Activated CD4-positive, alpha-beta T cell treated with anti-CD3 and anti-CD28 coated beads, Interleukin-2, amount 10 ng/mL, durations not matched to agents 7 days and 5 days (primary cell): ENCODE data around the gene PRDM15. TPM values are rescaled to one million over a fixed set of nuclear protein-coding genes. Genes with fewer than 3 reads are reported as not detected.
A peak's percentile ranks its signal among the peaks of the same experiment; 100 is the strongest.

Source experiments
- CTCF ChIA-PET: fragments of 350-600 bp; sonication (Branson Sonifier 250); formaldehyde crosslinking; loops from one replicate; lab custom pipeline; 2021; ENCODE audit warnings: antibody characterized with exemption; lab: Charles Lee
- POLR2A ChIA-PET: fragments of 350-600 bp; sonication (Branson Sonifier 250); formaldehyde crosslinking; loops from one replicate; lab custom pipeline; 2021; ENCODE audit warnings: antibody characterized with exemption; lab: Charles Lee
- DNase-seq: peaks from one replicate; pipeline ENCODE4 v3.0.0-alpha.2; 2020
- H3K27ac Mint-ChIP-seq: one replicate; pipeline ENCODE4 v1.8.0; 2021; ENCODE audit warnings: mild to moderate bottlenecking, moderate library complexity, mixed read lengths
- H3K27me3 Mint-ChIP-seq: one replicate; pipeline ENCODE4 v1.8.0; 2021; ENCODE audit warnings: mixed read lengths
- H3K36me3 Mint-ChIP-seq: one replicate; pipeline ENCODE4 v1.8.0; 2021; ENCODE audit warnings: low read depth, mixed read lengths
- H3K4me1 Mint-ChIP-seq: one replicate; pipeline ENCODE4 v1.8.0; 2021; ENCODE audit warnings: mixed read lengths
- H3K4me3 Mint-ChIP-seq: one replicate; pipeline ENCODE4 v1.8.0; 2021; ENCODE audit warnings: mild to moderate bottlenecking, moderate library complexity, mixed read lengths
- H3K9me3 Mint-ChIP-seq: one replicate; pipeline ENCODE4 v1.8.0; 2021; ENCODE audit warnings: mixed read lengths
- total RNA-seq, 2 experiments: library from RNA; stranded (reverse); gene quantifications; one replicate each; pipeline ENCODE4 v1.2.3, GENCODE V29; 2021

The PRDM15 gene
- total RNA-seq, 2 experiments from 2014 or later = 10.0 to 10.3 TPM

DNA sequence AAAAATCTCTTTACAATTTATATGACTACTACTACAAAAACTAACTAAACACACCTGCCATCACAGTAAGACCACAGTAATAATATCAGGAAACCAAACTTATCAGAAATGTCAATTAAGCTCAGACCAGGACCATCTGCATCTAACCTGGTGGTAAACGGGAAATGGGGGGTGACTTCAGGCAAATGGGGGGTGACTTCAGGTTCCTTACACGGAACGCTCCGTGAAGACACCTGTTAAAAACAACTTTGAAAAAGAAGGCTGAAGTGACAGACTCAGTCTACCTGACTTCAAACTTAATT is 15.8 kb downstream of the PRDM15 start:
- no peak overlapping the region for H3K4me3 Mint-ChIP-seq

DNA sequence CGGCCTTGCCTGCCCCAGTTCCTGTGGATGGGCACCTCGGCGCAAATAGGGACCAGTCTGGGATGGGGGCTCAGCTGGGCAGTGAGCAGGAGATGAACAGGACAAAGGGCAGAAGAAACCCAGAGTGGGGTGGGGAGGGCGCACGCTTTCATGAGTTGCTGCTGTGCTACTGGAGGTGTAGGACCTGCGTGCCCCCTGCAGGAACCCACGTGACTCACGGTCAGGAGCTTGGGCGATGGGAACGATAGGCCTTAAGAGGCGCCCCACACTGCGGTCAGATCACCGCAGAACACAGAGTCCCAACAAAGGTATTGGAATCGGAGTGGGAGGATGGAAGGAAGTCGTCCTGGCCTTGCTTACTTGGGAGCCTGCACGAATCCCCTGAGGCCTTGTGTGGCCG is 17.2 kb downstream of the PRDM15 start:
- no peak overlapping the region for H3K27ac Mint-ChIP-seq
- no peaks in the 10 kb centered on the region for H3K27me3 Mint-ChIP-seq
- H3K36me3 Mint-ChIP-seq = no peaks in the 10 kb centered on the region
- ChIA-PET CTCF (no interaction called here), POLR2A (no interaction called here)
- peaks cover 15% of the 10 kb centered on the region for H3K4me1 Mint-ChIP-seq
- no peak overlapping the region for H3K4me3 Mint-ChIP-seq
- H3K9me3 Mint-ChIP-seq = no peaks in the 10 kb centered on the region
- no peak for DNase-seq

More for the DNA sequence above, 15.8 kb downstream of the PRDM15 start:
- Mint-ChIP-seq H3K9me3 (no peaks in the 10 kb centered on the region), H3K27ac (peak overlapping the region; percentile 34), H3K27me3 (no peaks in the 10 kb centered on the region), H3K36me3 (no peaks in the 10 kb centered on the region), H3K4me1 (peaks cover 16% of the 10 kb centered on the region)
- no peak for DNase-seq
- POLR2A ChIA-PET = no interaction called here
- CTCF ChIA-PET = interaction anchor here (1.3 kb wide), 1 partner anchor 13 kb away, joined by 4 read pairs; no protein-coding TSS in a partner anchor

DNA sequence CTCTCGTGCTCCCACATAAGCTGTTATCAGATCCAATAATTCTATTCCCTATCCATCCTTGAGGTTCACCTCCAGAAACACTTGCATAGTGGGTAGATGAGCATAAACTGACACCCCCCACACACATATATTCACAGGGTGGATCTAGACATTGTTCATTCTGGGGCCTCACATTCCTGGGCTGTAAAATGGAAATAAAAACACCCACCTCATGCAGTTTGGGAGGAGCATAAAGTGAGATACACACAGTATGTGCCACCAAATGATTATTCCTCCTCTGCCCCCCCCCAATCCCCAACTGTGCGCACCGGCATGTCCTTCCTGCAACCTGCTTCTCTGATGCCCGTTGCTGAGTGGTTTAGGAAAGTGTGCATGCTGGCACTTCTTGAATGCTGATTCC is 17.9 kb downstream of the PRDM15 start:
- ChIA-PET POLR2A (no interaction called here), CTCF (no interaction called here)
- H3K36me3 Mint-ChIP-seq = peaks cover 4% of the 10 kb centered on the region
- no peak for DNase-seq
- H3K4me1 Mint-ChIP-seq = peaks cover 12% of the 10 kb centered on the region
- H3K27me3 Mint-ChIP-seq = no peaks in the 10 kb centered on the region
- no peaks in the 10 kb centered on the region for H3K9me3 Mint-ChIP-seq
- no peak overlapping the region for H3K4me3 Mint-ChIP-seq
- H3K27ac Mint-ChIP-seq = no peak overlapping the region

DNA sequence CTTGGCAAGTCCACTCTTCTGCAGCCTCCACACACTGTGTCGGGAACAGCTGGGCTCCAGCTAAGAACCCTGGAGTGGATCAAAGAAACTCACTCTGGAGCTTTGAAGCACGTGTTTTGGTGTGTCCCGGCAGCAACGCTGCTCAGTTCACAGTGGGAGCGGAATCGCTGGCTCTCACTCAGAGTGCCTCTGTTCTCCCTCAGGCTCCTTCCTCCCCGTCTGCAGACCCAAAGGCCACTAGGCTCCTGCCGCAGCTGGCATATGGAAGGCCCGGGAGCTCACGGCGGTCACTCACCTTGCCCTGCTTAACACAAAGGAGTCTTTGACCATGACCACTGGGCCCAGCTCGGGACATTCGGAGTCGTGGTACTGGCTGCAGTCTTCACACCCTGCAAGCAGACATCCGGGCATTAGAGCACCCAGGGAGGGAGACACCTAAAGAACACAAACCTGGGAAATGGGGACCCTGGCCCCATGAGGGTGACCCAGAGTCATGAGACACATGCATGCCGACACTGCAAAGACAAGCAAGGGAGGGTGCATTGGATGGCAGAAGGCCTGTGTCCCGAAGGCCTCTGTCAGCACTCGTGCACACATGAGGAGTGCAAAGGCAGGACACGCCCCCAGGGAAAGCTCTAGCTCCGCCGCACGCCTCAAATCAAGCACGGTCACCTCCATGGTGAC is 19.7 kb downstream of the PRDM15 start:
- Mint-ChIP-seq H3K36me3 (peaks cover 9% of the 10 kb centered on the region), H3K27ac (no peak overlapping the region), H3K27me3 (no peaks in the 10 kb centered on the region), H3K9me3 (no peaks in the 10 kb centered on the region), H3K4me3 (no peak overlapping the region), H3K4me1 (peaks cover 5% of the 10 kb centered on the region)
- no peak for DNase-seq
- CTCF ChIA-PET = no interaction called here
- POLR2A ChIA-PET = no interaction called here

DNA sequence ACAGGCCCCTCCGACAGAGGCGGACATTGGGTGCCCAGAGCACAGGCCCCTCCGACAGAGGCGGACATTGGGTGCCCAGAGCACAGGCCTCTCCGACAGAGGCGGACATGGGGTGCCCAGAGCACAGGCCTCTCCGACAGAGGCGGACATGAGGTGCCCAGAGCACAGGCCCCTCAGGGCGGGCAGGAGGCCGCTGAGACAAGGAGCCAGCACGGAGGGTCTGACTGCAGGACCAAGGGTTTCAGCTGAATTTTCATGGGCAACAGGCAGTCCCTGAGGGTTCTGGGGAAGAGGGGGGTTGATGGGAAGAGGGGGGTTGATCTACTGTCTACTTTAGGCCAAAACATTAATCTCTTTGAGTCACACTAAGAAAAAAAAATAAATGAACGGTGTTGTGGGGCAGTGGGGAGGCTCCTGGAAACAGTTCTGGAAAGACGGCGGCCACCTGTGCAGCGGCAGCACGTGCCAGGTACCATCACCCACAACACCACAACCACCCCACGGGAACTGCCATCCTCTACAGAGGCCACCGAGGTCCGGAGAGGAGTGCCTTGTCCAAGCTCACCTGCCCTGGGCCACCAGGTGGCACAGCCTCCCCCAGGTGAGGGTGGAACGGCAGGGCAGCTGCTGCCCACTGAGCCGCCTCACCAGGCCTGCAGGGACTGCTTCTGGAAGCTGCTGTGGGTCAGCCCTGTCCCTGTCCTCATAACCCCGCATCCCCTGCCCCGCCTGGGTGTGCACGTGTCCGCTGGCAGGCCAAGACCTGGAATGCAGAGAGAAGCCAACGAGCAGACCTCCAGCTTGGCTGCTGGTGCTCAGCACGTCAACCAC is 20.5 kb downstream of the PRDM15 start:
- Mint-ChIP-seq H3K27me3 (no peaks in the 10 kb centered on the region), H3K9me3 (no peaks in the 10 kb centered on the region), H3K4me1 (peaks cover 5% of the 10 kb centered on the region), H3K36me3 (peaks cover 9% of the 10 kb centered on the region), H3K4me3 (no peak overlapping the region), H3K27ac (no peak overlapping the region)
- POLR2A ChIA-PET = no interaction called here
- DNase-seq = no peak
- CTCF ChIA-PET = no interaction called here

DNA sequence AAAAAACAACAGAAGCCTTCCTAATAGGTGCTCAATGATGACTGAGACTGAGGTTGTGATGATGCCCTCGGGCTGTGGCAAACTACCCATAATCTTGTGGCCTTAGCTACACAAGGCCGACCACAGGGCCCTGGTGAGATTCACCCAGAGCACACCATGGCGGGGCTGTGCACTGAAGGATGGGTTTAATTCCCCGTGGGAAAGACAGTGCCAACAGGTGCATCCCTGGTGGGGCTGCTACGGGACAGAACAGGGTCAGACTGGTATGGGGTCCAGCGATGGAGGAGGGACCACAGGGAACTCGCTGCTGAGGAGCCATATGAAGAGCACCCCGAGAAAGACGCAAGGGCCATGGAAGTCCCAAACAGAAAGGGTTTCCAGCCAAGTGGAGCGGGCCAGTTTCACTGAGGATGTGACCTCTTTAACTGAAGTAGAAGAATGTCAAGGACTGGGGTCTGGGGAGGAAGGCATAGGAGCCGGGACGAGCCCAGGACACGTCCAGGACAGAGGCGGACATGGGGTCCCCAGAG is 21.3 kb downstream of the PRDM15 start:
- ChIA-PET POLR2A (no interaction called here), CTCF (no interaction called here)
- Mint-ChIP-seq H3K4me3 (no peak overlapping the region), H3K9me3 (no peaks in the 10 kb centered on the region), H3K4me1 (peaks cover 1% of the 10 kb centered on the region), H3K36me3 (peaks cover 9% of the 10 kb centered on the region), H3K27ac (no peak overlapping the region), H3K27me3 (no peaks in the 10 kb centered on the region)
- no peak for DNase-seq

DNA sequence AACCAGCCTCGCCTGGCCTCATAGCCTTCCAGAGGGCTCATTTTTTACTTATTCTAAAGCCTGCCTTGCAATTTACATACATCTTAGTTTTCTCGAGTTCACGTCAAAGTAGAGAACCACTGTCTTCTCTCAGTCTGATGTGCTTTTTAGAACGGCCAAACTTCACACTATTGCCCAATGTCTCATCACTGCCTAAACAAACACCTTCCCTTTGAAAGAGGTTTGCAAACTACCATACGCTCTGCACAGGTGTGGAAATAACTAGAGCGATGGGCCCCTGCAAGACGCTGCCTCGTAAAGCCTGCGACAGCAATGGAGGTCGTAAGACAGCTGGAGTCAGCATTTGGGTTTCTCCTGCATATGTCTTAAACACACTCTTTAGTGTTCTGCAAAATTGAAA is 22.6 kb downstream of the PRDM15 start:
- ChIA-PET CTCF (no interaction called here), POLR2A (no interaction called here)
- H3K27me3 Mint-ChIP-seq = no peaks in the 10 kb centered on the region
- DNase-seq = no peak
- H3K27ac Mint-ChIP-seq = no peak overlapping the region
- H3K4me1 Mint-ChIP-seq = peaks cover 1% of the 10 kb centered on the region
- no peaks in the 10 kb centered on the region for H3K9me3 Mint-ChIP-seq
- peaks cover 9% of the 10 kb centered on the region for H3K36me3 Mint-ChIP-seq
- no peak overlapping the region for H3K4me3 Mint-ChIP-seq

DNA sequence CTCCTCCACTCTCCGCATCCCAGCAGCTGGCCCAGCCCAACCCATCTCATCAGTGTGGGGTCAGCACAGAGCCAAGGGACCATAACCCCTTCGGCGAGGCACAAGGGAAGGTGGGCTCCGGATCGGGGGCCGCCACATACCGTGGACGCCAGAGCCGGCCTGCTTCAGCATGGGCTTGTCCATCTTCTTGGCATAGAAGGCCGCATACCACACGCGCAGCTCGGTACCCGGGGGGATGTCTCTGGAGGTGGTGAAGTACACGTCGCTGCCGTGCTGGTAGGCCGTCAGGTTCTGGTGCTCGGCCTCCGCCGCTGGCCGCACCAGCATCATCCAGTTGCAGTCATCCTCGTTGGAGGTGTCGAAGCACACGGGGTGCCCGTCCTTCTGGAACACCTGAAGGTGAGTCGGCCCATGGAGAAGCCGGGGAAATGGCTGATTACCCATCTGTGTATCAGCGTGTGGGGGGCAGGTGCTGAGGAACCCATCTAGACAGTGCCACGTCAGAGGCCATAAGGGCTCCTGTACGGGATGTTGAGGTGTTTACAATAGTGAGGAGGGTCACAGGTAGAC is 24.6 kb downstream of the PRDM15 start:
- H3K27me3 Mint-ChIP-seq = no peaks in the 10 kb centered on the region
- H3K27ac Mint-ChIP-seq = no peak overlapping the region
- peaks cover 1% of the 10 kb centered on the region for H3K4me1 Mint-ChIP-seq
- DNase-seq = no peak
- H3K36me3 Mint-ChIP-seq = peaks cover 13% of the 10 kb centered on the region
- ChIA-PET CTCF (interaction anchor here (1.0 to 1.3 kb wide), 2 partner anchors 21 to 254 kb away, joined by 3 read pairs; no protein-coding TSS in a partner anchor), POLR2A (no interaction called here)
- no peak overlapping the region for H3K4me3 Mint-ChIP-seq
- H3K9me3 Mint-ChIP-seq = no peaks in the 10 kb centered on the region

DNA sequence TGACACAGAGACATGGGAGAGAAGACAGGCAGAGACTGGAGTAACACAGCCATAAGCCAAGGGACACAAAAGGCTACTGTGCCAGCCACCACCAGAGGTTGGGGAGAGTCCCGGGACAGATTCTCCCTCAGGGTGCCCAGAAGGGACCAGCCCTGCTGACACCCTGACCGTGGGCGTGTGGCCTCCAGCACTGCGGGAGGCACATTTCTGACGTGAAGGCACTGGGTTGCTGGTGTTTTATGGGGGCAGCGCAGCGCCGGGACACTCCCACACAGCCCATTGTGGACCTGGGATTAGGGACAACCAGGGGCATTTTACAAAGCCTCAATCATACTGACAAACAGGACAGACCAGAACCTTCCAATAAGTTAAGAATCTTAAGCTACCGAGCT is 26.2 kb downstream of the PRDM15 start:
- H3K27ac Mint-ChIP-seq = no peak overlapping the region
- peaks cover 1% of the 10 kb centered on the region for H3K4me1 Mint-ChIP-seq
- H3K4me3 Mint-ChIP-seq = no peak overlapping the region
- ChIA-PET POLR2A (no interaction called here), CTCF (no interaction called here)
- H3K9me3 Mint-ChIP-seq = no peaks in the 10 kb centered on the region
- H3K27me3 Mint-ChIP-seq = no peaks in the 10 kb centered on the region
- DNase-seq = no peak
- H3K36me3 Mint-ChIP-seq = peaks cover 13% of the 10 kb centered on the region

DNA sequence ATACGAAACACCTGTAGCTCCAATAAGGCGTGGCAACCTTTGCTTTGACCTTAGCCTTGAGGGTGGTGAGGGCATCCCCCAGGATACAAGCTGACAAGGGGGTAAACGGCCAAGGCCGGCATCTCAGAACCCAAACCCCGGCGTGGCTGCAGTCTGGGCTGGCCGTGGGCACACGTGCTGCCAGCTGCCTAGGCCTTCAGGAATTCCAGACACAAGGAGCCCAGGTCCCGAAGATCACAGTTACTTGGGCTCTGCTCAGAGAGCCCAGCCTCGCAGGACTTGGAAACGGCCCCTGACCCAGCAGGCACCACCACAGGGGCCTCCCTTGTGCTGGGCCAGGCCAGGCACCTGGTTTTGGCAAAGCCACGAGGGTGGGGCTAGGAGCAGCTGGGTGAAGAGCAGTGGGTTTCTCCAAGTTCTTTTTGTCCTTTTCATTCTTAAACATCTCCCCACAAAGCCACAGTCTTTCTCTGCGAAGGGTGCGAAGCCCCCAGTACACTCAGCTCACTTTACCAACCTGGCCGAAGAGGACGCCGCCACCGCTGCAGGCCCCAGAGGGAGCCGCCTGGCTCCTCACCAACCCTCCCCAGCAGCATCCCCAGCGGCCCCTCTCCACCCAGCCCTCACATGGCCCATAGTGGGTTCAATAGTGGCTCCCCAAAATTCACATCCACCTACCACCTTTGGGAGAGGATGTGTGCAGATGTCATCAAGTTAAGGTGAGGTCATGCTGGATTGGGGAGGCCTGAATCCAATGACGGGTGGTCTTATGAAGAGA is 26.8 kb downstream of the PRDM15 start:
- Mint-ChIP-seq H3K27ac (no peak overlapping the region), H3K27me3 (no peaks in the 10 kb centered on the region), H3K4me3 (no peak overlapping the region), H3K36me3 (peaks cover 13% of the 10 kb centered on the region), H3K9me3 (no peaks in the 10 kb centered on the region), H3K4me1 (peaks cover 1% of the 10 kb centered on the region)
- no peak for DNase-seq
- ChIA-PET POLR2A (no interaction called here), CTCF (interaction anchor here (0.7 kb wide), 1 partner anchor 36 kb away, joined by 3 read pairs; no protein-coding TSS in a partner anchor)

DNA sequence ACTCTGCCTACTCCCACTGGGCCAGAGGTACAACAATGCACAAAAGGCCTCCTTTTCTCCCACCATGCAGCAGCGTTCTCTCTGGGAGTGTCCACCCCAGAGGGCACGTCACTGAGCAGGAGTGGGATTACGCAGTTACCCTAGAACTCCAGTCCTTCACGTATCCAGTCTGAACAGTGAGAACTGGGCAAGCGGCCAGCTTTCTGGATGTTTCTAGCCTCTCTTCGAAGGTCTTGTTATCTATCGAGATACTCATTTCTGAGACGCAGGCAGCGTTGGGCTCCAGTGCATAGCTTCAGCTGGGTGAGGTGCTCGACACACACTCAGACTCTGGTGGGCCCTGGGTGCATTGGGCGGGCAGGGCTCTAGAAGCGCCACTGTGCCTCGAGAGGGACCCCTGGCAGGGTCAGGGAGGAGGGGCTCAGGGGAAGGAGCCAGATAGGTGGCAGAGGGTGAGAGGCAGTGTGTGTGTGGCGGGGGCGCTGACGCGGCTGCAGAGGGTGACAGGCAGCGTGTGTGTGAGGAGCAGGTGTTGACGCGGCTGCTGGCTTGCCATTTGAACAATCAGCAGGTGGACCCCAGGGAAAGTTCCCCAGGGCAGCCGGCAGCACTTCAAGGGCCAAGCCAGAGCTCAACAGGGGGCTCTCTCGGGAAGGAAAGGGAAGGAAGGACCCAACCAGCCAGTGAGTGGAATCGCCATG is 27.9 kb downstream of the PRDM15 start:
- H3K9me3 Mint-ChIP-seq = no peaks in the 10 kb centered on the region
- POLR2A ChIA-PET = no interaction called here
- CTCF ChIA-PET = interaction anchor here (0.7 kb wide), 1 partner anchor 35 kb away, joined by 3 read pairs; no protein-coding TSS in a partner anchor
- H3K4me3 Mint-ChIP-seq = no peak overlapping the region
- H3K27me3 Mint-ChIP-seq = no peaks in the 10 kb centered on the region
- H3K27ac Mint-ChIP-seq = no peak overlapping the region
- H3K4me1 Mint-ChIP-seq = peaks cover 1% of the 10 kb centered on the region
- peaks cover 9% of the 10 kb centered on the region for H3K36me3 Mint-ChIP-seq
- DNase-seq = no peak

DNA sequence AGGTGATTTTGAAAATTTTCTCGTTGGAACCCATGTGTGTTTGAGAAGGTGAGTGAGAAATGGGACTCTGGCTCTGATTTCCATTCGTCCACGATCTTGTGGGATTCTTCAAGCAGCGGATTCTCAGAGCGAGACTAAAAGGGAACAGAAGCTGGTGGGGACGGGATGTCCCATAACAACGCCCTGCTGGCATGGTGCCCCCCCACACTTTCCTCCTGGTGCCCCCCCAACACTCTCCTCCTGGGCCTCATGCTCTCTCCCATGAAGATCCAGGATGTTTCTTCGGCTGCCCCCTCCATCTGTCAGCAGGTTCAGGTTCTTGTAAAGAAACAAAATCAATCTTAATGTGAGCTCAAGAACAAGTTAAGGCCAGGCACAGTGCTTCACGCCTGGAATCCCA is 29.1 kb downstream of the PRDM15 start:
- Mint-ChIP-seq H3K4me1 (no peaks in the 10 kb centered on the region), H3K4me3 (no peak overlapping the region), H3K9me3 (no peaks in the 10 kb centered on the region), H3K36me3 (peaks cover 7% of the 10 kb centered on the region), H3K27ac (no peak overlapping the region), H3K27me3 (no peaks in the 10 kb centered on the region)
- CTCF ChIA-PET = no interaction called here
- no peak for DNase-seq
- POLR2A ChIA-PET = interaction anchor here (0.6 kb wide), 1 partner anchor 161 kb away, joined by 3 read pairs; no protein-coding TSS in a partner anchor
